Measurements from ENCODE around the gene KCNJ16. TPM values are rescaled to one million over a fixed set of nuclear protein-coding genes. Genes with fewer than 3 reads are reported as not detected.

The KCNJ16 gene
- total and polyA plus RNA-seq, 9 of the 15 experiments (the other 6 are each of a cell fraction or from before 2014, with no cell fraction given): 0.01 to 0.75 (median 0.07) TPM; not detected in 4

- TF ChIP-seq BRF2 (IDR thresholded peaks at IDR 0.05; ENCODE audit: borderline replicate concordance, insufficient read depth, insufficient read length) (no peak), CREB3L1 (IDR thresholded peaks at IDR 0.05; ENCODE audit: borderline replicate concordance, low read depth) (peak; percentile 92), ZNF224 (CRISPR knock-in tag; IDR thresholded peaks at IDR 0.05) (no peak), MEIS2 (IDR thresholded peaks at IDR 0.05; ENCODE audit: partially characterized antibody) (no peak), ZFP30 (CRISPR knock-in tag; IDR thresholded peaks at IDR 0.05; ENCODE audit: borderline replicate concordance) (no peak), MBD2 (IDR thresholded peaks at IDR 0.05; ENCODE audit: borderline replicate concordance, low read depth) (0 out of 2 replicates have a peak, but pooled peaks have one; percentile 38), DEAF1 (CRISPR knock-in tag; IDR thresholded peaks at IDR 0.05) (0 out of 2 replicates have a peak, but pooled peaks have one; percentile 36), RBM17 (IDR thresholded peaks at IDR 0.05; ENCODE audit: borderline replicate concordance, low read depth, low read length) (no peak), TEAD1 (CRISPR knock-in tag; IDR thresholded peaks at IDR 0.05) (no peak), NRF1 (conservative IDR thresholded peaks at IDR 0.05 in 1 of 2, IDR thresholded peaks at IDR 0.05 in 1 of 2) (peak; percentile 53 to 66; a peak in 3 of 4 replicates), PURB (CRISPR knock-in tag; IDR thresholded peaks at IDR 0.05; ENCODE audit: low read depth) (no peak), ARID1B (IDR thresholded peaks at IDR 0.05) (peak; percentile 37; the same call in 1 of the 2 replicates), GTF2A2 (tag; IDR thresholded peaks at IDR 0.05) (peak; percentile 65; the same call in 1 of the 2 replicates), KLF13 (tag; IDR thresholded peaks at IDR 0.05; ENCODE audit: borderline replicate concordance, low read depth) (no peak), MAFG (tag; conservative IDR thresholded peaks at IDR 0.05) (peak; percentile 58), MTA2 (IDR thresholded peaks at IDR 0.05; ENCODE audit: low read depth) (no peak), ZBTB7A (IDR thresholded peaks at IDR 0.05; ENCODE audit: borderline replicate concordance, control insufficient read depth, low read depth, low read length) (no peak), ZNF696 (CRISPR knock-in tag; conservative IDR thresholded peaks at IDR 0.05) (no peak), ZNF134 (CRISPR knock-in tag; conservative IDR thresholded peaks at IDR 0.05) (no peak), MEF2A (IDR thresholded peaks at IDR 0.05; ENCODE audit: control insufficient read depth, low read depth, low read length) (no peak), NR2C1 (IDR thresholded peaks at IDR 0.05) (no peak), NR2C1 (tag; IDR thresholded peaks at IDR 0.05) (no peak), ZNF253 (CRISPR knock-in tag; conservative IDR thresholded peaks at IDR 0.05) (no peak), TCF7L2 (IDR thresholded peaks at IDR 0.05; ENCODE audit: low read depth, low read length) (no peak), TAF7 (tag; IDR thresholded peaks at IDR 0.05) (peak; percentile 79), MAZ (CRISPR knock-in tag; conservative IDR thresholded peaks at IDR 0.05 in 1 of 2, IDR thresholded peaks at IDR 0.05 in 1 of 2) (peak in 1 of 2 experiments; percentile 57; a peak in 1 of 4 replicates), SETDB1 (IDR thresholded peaks at IDR 0.05; ENCODE audit: low read length) (no peak)
Measured at GRCh38 chr17:70128727-70129238, 53.8 kb downstream of the KCNJ16 start (continued).
